IPS DF 19.7 (cell line): ENCODE data around the gene DMXL1.
"Not testable (repeated sequence)": the region's sequence is repeated elsewhere in the genome, so short reads cannot be mapped to it uniquely, and the experiment has no call there.

Experiments used
- DNase-seq: peaks from one replicate; pipeline ENCODE4 v3.0.0-alpha.2; 2013; ENCODE audit warnings: low read depth, low spot score

DMXL1 gene

GRCh38 chr5:119070578-119070827 lies 384 bp upstream of the DMXL1 start:
- DNase-seq, result no peak

GRCh38 chr5:119071561-119071995 lies 691 bp downstream of the DMXL1 start:
- DNase-seq, result no peak

DNA sequence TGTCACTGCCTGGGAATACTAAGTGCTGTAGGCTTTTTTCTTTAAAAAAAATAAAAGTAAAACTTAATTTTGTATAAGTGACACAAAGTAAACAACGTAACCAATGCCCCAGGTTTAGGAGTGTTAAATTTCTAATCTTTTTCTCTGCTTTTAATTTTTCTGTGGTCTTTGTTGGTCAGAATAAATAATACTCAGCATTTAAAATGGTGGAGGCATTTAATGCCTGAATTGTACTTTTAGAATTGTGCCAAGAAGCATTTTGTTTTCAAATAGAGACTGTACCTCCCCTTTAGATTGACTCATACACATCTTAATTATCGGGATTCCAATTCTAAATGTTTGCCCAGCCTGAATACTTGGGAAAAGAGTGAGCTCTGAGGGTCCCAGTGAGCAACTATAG lies 1.6 kb downstream of the DMXL1 start:
- DNase-seq, result no peak

- not testable (repeated sequence) for DNase-seq
Observed at GRCh38 chr5:119073746-119074337, 3.0 kb downstream of the DMXL1 start.

- no peak for DNase-seq
Observed at GRCh38 chr5:119074419-119074818, 3.5 kb downstream of the DMXL1 start.

GRCh38 chr5:119075269-119075668 lies 4.4 kb downstream of the DMXL1 start:
- DNase-seq, result not testable (repeated sequence)

DNA sequence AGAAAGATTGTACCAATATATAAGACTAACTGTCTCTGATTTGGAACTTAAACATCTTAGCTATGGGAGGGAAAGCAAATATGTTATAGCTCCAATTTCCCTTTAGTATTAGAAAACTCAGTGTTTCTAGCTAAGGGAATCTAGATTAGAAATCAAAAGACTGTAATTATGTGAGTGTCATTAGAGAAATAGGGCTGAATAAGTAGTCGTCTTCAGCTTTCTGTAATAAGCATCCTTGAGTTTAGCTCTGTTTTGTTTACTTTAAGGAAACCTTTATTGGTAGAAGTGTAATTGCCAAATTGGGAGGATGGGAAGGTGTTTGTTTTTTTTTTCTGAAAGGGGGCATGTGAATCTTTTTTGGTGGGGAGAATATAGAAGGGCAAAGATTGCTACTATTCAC lies 5.2 kb downstream of the DMXL1 start:
- no peak for DNase-seq

DNA sequence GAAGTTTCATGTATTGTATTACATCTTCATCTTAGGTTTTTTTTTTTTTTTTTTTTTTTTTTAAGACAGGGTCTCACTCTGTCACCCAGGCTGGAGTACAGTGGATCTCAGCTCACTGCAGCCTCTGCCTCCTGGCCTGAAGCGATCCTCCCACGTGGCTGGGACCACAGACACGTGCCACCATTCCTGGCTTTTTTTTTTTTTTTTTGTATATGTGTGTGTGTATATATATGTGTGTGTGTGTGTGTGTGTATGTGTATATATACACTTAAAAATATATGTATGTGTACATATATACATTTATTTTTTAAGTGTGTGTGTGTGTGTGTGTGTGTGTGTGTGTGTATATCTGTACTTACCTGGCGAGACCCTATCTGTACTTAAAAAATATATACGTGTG lies 6.6 kb downstream of the DMXL1 start:
- DNase-seq, result no peak

GRCh38 chr5:119078071-119078846 lies 7.4 kb downstream of the DMXL1 start:
- no peak for DNase-seq

- DNase-seq, result no peak
Observed at GRCh38 chr5:119078861-119079260, 8.0 kb downstream of the DMXL1 start.

- DNase-seq, result peak; percentile 72
Observed at GRCh38 chr5:119079318-119079921, 8.5 kb downstream of the DMXL1 start.

DNA sequence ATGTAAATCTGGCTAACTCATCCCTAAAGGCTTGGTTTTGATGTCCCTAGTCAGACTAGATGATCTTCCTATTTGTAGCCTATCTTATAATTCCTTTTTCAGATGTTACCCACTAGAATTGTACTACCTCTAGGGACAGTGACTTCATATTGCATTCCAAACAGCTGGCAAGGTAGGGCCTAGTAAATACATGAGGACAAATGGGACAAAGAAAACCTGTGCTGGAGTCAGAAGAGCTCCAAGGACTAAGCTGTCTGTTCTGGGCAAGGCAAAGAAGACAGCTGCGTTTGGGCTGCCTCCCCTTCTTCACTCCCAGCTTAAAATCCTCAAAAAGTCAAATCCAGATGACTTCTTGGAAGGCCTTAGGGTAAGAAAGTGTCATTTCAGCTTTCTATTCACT lies 10.0 kb downstream of the DMXL1 start:
- no peak for DNase-seq

DNA sequence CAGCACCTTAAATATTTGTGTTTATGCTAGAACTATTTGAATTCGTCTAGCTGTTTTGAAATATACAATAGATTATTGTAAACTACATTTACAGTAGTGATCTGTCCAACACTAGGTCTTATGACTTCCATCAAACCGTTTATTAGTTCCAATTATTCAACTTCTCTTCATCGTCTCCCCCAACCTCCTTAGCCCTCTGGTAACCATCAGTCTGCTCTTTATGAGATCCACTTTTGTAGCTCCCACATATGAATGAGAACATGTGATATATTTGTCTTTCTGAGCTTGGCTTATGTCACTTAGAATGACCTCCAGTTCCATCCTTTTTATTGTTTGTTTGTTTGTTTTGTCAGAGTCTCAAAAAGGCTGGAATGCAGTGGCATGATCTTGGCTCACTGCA lies 11.8 kb downstream of the DMXL1 start:
- no peak for DNase-seq

GRCh38 chr5:119083679-119084078 lies 12.8 kb downstream of the DMXL1 start:
- no peak for DNase-seq

DNA sequence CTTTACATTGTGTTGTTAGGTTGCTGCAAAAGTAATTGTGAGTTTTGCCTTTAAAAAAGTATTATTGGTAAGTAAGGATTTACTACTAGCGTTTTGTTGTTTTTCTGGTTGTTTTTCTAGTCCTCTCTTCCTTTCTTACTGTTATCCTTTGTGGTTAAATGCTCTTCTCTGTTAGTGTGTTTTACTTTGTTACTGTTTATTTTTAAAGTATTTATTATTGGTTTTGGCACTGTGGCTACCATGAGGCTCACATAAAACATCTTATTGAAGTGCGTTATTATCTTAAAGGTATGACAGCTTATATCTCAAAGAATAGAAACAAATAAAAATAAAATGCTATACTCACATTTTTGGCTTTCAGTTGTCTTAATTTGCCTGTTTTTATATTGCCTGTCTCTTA lies 17.6 kb downstream of the DMXL1 start:
- DNase-seq, result no peak

- no peak for DNase-seq
Observed at GRCh38 chr5:119095611-119096010, 24.7 kb downstream of the DMXL1 start.

DNA sequence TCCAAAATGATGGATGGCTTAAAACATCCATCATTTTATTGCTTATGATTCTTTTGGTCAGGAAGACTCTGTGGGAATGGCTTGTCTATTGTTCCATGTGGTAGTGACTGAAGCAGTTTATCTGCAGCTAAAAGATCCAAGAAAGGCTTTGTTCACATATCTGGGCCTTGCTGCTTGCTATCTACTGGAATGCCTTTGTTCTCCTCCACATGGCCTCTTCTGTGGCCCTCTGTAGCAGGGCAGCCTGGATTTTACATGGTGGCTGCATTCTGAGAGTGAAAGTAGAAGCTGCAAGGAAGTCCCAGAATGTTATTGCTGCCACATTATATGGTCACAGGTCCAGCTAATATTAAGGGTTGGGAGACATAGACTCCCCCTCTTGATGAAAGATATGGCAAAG lies 35.1 kb downstream of the DMXL1 start:
- no peak for DNase-seq

DNA sequence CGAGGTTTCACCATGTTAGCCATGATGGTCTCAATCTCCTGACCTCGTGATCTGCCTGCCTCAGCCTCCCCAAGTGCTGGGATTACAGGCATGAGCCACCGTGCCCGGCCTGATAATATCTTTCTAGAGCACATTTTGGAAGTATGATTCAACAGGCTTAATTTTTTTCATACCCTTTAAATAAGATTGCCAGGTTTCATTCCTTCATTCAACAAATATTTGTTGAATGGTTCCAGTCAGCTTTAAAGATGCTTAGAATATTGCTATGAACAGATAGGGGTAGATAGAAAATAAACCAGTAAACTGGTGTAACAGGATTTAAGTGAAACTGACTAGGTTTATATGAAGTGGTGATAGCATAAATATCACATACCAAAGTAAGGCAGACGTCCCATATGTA lies 41.3 kb downstream of the DMXL1 start:
- no peak for DNase-seq

GRCh38 chr5:119117237-119117636 lies 46.4 kb downstream of the DMXL1 start:
- DNase-seq, result no peak

DNA sequence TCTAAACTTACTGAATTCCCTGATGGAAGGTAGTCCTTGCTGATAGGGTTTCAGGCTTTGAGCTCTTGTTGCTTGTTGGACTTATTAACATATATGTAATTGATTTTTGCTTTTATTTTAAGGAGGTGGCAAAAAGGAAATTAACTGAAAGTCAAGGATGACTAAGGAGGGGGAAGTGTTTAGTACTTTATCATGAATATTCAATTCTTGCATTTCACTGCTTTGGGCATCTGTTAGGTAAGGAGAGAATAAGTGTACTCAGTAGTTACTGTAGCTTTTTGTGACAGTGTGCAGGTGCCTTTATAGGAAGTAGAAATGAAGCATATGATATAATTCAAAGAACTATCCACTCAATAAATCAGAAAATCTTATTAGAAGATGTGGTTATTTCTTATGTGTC lies 47.1 kb downstream of the DMXL1 start:
- DNase-seq, result no peak

DNA sequence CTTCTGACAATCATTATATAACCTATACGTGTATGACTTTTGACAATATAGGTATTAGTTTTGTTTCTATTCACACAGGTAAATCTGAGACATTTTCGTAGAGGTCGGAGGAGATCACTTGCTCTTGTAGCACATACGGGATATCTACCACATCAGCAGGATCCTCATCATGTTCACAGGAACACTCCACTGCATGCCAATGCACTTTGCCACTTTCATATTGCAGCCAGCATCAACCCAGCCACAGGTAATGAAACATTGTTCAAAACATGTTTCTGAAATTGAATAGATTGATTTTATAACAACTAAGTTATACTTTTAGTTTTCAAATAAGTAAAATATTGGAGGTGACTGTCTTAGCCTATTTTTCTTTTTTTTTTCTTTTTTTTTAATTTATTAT lies 50.0 kb downstream of the DMXL1 start:
- DNase-seq, result no peak

- DNase-seq, result not testable (repeated sequence)
Observed at GRCh38 chr5:119122474-119122873, 51.6 kb downstream of the DMXL1 start.

GRCh38 chr5:119123280-119123679 lies 52.4 kb downstream of the DMXL1 start:
- no peak for DNase-seq
